ENCODE results near the gene SPRY4.

DNA sequence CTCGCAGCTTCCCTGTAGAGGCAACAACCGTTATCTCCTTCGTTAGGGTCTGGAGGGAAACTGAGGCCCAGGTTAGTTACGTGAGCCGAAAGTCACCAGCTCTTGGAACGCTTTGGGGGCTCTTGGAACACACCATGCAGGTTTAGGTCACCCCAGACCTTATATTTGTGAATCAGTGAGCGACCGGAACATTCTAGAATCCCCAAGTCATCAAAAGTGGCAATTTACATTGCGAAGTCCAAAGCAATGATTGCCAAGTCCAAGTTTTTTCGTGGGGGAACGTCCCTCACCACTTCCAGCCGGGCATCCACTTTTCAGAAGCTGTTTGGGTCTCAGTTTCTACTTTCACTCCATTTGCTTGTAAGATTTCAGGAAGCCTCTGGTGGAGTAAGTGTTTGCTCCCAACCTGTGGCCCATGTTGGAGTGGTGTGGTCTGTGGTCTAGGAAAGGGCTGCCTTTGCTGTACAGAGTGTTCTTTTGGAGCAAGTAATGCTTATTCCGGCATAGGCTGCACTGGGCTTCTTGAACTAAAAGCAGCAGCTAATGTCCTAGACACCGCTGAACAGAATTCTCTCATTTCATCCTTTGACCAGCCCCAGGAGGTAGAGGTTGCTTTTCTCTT is 32.8 kb upstream of the SPRY4 start:
- TF ChIP-seq, protein P1, sequence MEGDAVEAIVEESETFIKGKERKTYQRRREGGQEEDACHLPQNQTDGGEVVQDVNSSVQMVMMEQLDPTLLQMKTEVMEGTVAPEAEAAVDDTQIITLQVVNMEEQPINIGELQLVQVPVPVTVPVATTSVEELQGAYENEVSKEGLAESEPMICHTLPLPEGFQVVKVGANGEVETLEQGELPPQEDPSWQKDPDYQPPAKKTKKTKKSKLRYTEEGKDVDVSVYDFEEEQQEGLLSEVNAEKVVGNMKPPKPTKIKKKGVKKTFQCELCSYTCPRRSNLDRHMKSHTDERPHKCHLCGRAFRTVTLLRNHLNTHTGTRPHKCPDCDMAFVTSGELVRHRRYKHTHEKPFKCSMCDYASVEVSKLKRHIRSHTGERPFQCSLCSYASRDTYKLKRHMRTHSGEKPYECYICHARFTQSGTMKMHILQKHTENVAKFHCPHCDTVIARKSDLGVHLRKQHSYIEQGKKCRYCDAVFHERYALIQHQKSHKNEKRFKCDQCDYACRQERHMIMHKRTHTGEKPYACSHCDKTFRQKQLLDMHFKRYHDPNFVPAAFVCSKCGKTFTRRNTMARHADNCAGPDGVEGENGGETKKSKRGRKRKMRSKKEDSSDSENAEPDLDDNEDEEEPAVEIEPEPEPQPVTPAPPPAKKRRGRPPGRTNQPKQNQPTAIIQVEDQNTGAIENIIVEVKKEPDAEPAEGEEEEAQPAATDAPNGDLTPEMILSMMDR (conservative IDR thresholded peaks at IDR 0.05; ENCODE audit: low read depth, low read length): no peak
- no peak for TF ChIP-seq EZH2 (IDR thresholded peaks at IDR 0.05; ENCODE audit: borderline replicate concordance, low read depth, low read length, poor library complexity, severe bottlenecking)
